Prostate gland (tissue), 2 donors: ENCODE results near the gene SLC7A14. TPM values are rescaled to one million over a fixed set of nuclear protein-coding genes. Genes with fewer than 3 reads are reported as not detected.

Experiments
- DNase-seq: peaks from one replicate; pipeline ENCODE4 v3.0.0-alpha.2; 2019; ENCODE audit warnings: low spot score
- H3K27ac ChIP-seq, 2 donors: fragments of 200-600 bp; sonication (generic); 2 replicates each; pipeline ENCODE4 v1.5.1; 2017 to 2019
- H3K27me3 ChIP-seq: fragments of 200-600 bp; sonication (generic); replicated peaks from 2 replicates; pipeline ENCODE4 v1.5.1; 2019; ENCODE audit not compliant: insufficient read depth
- H3K36me3 ChIP-seq, 2 donors: fragments of 200-600 bp; sonication (generic); 1 replicate in 1 of 2; 2 replicates in 1 of 2; pipeline versions ENCODE4 v1.5.1 to v1.8.1; 2017 to 2019
- H3K4me1 ChIP-seq: fragments of 200-600 bp; sonication (generic); replicated peaks from 2 replicates; pipeline ENCODE4 v1.5.1; 2019
- H3K4me3 ChIP-seq, 2 donors: fragments of 200-600 bp; sonication (generic); 2 replicates each; pipeline ENCODE4 v1.5.1; 2017 to 2019
- H3K9me3 ChIP-seq: fragments of 200-600 bp; sonication (generic); 2 replicates; pipeline ENCODE4 v1.5.1; 2017
- CTCF ChIP-seq, 4 experiments: fragments of 200-600 bp in 2 of 4; fragments of 450-650 bp in 2 of 4; sonication (generic) in 2 of 4; IDR thresholded peaks; 1 replicate in 3 of 4; 2 replicates in 1 of 4; pipeline ENCODE4 v1.5.1; 2016 to 2019; ENCODE audit warnings: antibody characterized with exemption in 4 of 4, mild to moderate bottlenecking in 2 of 4, moderate library complexity in 2 of 4
- POLR2A ChIP-seq: fragments of 450-650 bp; IDR thresholded peaks from one replicate; pipeline ENCODE4 v1.6.1; 2016; ENCODE audit warnings: antibody characterized with exemption, mild to moderate bottlenecking
- POLR2AphosphoS5 ChIP-seq: sonication (generic); formaldehyde crosslinking; IDR thresholded peaks from one replicate; pipeline ENCODE4 v1.6.1; 2017; ENCODE audit warnings: antibody characterized with exemption
- WGBS: methylation state at CpG from one replicate; pipeline ENCODE4 v1.1.5; 2018; 5-methylcytosine and 5-hydroxymethylcytosine counted together
- intact Hi-C: fragments of 100-400 bp; cut with DNase I; formaldehyde crosslinking; loops from one replicate; pipeline ENCODE4 v1.14.2; 2022
- total RNA-seq, 2 donors: library from RNA; depleted of rRNA; stranded (reverse); fragments of >200 nt; gene quantifications; one replicate each; pipeline ENCODE4 v1.1.0, GENCODE V29; 2016

SLC7A14 gene
- total RNA-seq, 2 donors from 2014 or later = 0.05 to 0.11 TPM

DNA sequence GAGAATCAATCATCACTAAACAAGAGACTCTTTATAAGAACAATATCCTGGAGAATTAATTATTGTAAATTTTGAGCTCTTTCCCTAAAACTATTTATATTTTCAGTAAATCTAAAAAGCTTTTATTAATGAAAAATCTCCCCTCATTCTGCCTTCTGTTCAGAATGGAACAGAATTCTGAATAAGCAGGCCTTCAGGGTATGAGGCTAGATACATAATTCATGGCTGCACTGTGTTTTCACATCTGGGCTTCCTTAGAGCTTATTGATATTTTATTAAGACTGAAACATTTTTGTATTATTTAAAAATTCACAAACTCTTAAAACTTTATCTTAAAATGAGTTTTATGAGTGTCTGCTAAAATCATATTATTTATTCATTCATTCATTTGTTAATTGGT lies 142.4 kb downstream of the SLC7A14 start:
- DNase-seq = no peak
- Histone ChIP-seq H3K9me3 (no peaks in the 10 kb centered on the region), H3K27ac (no peak overlapping the region), H3K36me3 (no peaks in the 10 kb centered on the region), H3K4me1 (no peaks in the 10 kb centered on the region), H3K4me3 (no peak overlapping the region), H3K27me3 (no peaks in the 10 kb centered on the region)
- TF ChIP-seq POLR2A (no peak), POLR2AphosphoS5 (no peak), CTCF (IDR thresholded peaks at IDR 0.05) (no peak)
- intact Hi-C loops = no loop called here

- Histone ChIP-seq H3K27me3 (no peaks in the 10 kb centered on the region), H3K9me3 (no peaks in the 10 kb centered on the region), H3K36me3 (no peaks in the 10 kb centered on the region), H3K4me3 (no peak overlapping the region), H3K4me1 (no peaks in the 10 kb centered on the region), H3K27ac (no peak overlapping the region)
- DNase-seq = no peak
- no peak for TF ChIP-seq POLR2AphosphoS5
- TF ChIP-seq CTCF (IDR thresholded peaks at IDR 0.05) = no peak
- intact Hi-C loops = no loop called here
Observed at GRCh38 chr3:170442947-170443346, 142.9 kb downstream of the SLC7A14 start.

GRCh38 chr3:170441412-170441811 lies 144.5 kb downstream of the SLC7A14 start:
- H3K36me3 ChIP-seq = no peaks in the 10 kb centered on the region
- no peaks in the 10 kb centered on the region for H3K9me3 ChIP-seq
- intact Hi-C loops = no loop called here
- no peak overlapping the region for H3K27ac ChIP-seq
- no peaks in the 10 kb centered on the region for H3K4me1 ChIP-seq
- TF ChIP-seq CTCF (IDR thresholded peaks at IDR 0.05) (no peak), POLR2A (no peak), POLR2AphosphoS5 (no peak)
- no peaks in the 10 kb centered on the region for H3K27me3 ChIP-seq
- H3K4me3 ChIP-seq = no peak overlapping the region
- WGBS = 96% methylated on average over 4 of the region's 4 CpGs
- no peak for DNase-seq

DNA sequence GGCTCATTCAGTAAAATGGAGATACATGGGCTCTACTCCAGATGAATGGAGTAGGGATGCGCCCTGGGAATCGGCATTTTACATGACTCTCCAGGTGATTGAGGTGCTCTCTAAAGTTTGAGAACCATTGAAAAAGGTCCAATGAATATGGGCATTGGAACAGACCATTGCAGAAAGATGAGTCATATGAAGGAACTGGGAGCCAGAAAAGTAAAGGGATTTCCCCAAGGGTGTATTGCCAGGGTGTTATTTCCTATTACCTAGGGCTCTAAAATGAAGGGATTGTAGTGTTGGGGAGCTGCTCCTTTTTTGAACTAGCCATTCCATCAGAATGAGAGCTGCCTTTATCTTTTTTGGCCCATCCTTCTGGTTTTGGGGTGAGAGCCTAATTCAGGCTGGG lies 145.5 kb downstream of the SLC7A14 start:
- TF ChIP-seq POLR2A = no peak
- TF ChIP-seq POLR2AphosphoS5 = no peak
- no peak for TF ChIP-seq CTCF (IDR thresholded peaks at IDR 0.05)
- no peaks in the 10 kb centered on the region for H3K27me3 ChIP-seq
- WGBS = 98% methylated on average over 2 of the region's 2 CpGs
- no peak overlapping the region for H3K27ac ChIP-seq
- H3K4me3 ChIP-seq = no peak overlapping the region
- no peaks in the 10 kb centered on the region for H3K9me3 ChIP-seq
- H3K4me1 ChIP-seq = no peaks in the 10 kb centered on the region
- no peak for DNase-seq
- intact Hi-C loops = no loop called here
- H3K36me3 ChIP-seq = no peaks in the 10 kb centered on the region

DNA sequence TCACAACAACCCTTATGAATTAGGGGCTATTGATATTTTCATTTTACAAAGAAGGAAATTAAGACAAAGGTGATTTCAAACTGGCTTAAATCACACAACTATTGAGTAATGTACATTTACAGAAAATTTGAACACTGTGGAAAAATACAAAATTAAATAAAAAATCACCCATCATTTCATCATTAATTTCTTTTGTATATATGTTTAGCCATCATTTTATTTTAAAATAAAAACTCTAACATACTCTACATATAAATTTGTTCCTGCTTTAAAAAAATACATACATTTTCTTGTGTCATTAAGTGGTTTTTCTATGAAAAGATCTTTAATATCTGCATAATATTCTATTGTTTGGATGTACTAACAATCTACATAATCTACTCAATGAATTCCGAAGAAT lies 147.0 kb downstream of the SLC7A14 start:
- Histone ChIP-seq H3K4me3 (no peak overlapping the region), H3K4me1 (no peaks in the 10 kb centered on the region), H3K9me3 (no peaks in the 10 kb centered on the region), H3K27ac (no peak overlapping the region), H3K27me3 (no peaks in the 10 kb centered on the region), H3K36me3 (no peaks in the 10 kb centered on the region)
- intact Hi-C loops = no loop called here
- no peak for DNase-seq
- WGBS = 93% methylated on average over 1 of the region's 1 CpG
- TF ChIP-seq CTCF (IDR thresholded peaks at IDR 0.05) = no peak
- TF ChIP-seq POLR2AphosphoS5 = no peak
- TF ChIP-seq POLR2A = no peak
